B cell (primary cell): ENCODE data around the gene BNIP5.

Experiments
- CTCF ChIP-seq: fragments of 200-600 bp; IDR thresholded peaks from one replicate; pipeline ENCODE4 v1.8.0; 2022; ENCODE audit warnings: antibody characterized with exemption, mild to moderate bottlenecking
- EZH2 ChIP-seq: IDR thresholded peaks from 2 replicates; pipeline ENCODE4 v1.6.1; 2012; ENCODE audit warnings: borderline replicate concordance, low read depth, mild to moderate bottlenecking, moderate library complexity, low read length; ENCODE audit not compliant: insufficient read depth, poor library complexity, severe bottlenecking

DNA sequence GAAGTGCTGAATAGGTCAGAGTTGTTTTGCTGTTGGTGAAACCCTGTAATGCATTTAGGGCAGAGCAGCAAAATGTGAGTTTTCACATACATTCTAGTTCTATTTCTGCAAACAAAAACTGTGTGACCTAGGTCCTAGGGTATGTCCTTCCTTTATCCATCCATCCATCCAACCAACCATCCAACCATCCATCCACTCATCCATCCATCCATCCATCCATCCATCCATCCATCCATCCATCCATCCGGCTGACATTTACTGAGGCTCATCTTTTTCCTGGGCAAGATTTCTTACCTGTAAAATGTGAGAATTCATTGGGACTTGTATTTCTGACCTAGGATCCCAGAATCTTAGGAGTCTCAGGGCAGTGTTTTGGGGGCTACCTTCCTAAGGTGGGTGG is 52.3 kb downstream of the BNIP5 start:
- no peak for TF ChIP-seq CTCF
- TF ChIP-seq EZH2, result no peak
